GM12874 (cell line): ENCODE data around the gene OXA1L.

Experiments used
- TF ChIP-seq, protein P1 (sequence below): IDR thresholded peaks from 2 replicates; pipeline ENCODE4 v1.5.1; 2011; ENCODE audit warnings: low read depth, mild to moderate bottlenecking, control low read depth, low read length, moderate library complexity; ENCODE audit not compliant: insufficient read depth

The OXA1L gene

DNA sequence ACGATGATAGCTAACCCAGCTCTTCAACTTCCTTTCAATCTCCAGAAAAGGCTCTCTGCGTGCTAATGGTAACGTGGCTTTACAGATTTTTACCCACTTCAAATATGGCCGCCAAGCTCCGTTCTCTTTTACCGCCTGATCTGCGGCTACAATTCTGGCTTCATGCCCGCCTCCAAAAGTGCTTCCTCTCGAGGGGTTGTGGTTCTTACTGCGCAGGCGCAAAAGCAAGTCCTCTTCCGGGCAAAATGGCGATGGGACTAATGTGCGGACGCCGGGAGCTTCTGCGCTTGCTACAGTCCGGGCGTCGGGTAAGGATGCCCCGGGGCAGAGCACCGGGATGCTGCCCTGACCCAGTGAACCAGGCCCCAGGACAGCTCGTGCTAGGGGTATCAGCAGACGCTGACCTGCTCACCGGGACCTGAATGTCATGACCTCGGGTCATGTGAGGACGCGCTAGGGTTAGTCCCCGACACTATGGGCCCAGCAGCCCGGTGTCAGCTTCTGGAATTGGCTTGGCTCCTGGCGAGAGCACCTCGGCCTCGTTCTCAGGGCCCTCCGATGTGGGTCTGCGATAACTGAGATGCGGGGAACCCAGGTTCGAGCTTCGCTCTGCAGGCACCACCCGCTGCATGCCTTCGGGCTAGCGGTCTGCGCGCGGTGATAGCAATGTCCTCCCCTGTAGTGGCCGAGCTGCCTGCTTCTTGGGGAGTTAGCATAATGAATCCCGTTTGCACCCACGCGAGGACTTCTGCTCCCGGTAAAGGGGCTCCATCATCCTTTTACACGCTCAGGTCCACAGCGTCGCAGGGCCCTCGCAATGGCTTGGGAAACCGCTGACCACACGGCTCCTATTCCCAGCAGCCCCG lies at the start of gene OXA1L:
Gene OXA1L (plus strand): TSS at position 232 of the 866 bp plus-strand sequence. CDS start 14 bp downstream, at position 246.
- TF ChIP-seq, protein P1, sequence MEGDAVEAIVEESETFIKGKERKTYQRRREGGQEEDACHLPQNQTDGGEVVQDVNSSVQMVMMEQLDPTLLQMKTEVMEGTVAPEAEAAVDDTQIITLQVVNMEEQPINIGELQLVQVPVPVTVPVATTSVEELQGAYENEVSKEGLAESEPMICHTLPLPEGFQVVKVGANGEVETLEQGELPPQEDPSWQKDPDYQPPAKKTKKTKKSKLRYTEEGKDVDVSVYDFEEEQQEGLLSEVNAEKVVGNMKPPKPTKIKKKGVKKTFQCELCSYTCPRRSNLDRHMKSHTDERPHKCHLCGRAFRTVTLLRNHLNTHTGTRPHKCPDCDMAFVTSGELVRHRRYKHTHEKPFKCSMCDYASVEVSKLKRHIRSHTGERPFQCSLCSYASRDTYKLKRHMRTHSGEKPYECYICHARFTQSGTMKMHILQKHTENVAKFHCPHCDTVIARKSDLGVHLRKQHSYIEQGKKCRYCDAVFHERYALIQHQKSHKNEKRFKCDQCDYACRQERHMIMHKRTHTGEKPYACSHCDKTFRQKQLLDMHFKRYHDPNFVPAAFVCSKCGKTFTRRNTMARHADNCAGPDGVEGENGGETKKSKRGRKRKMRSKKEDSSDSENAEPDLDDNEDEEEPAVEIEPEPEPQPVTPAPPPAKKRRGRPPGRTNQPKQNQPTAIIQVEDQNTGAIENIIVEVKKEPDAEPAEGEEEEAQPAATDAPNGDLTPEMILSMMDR, result no peak

DNA sequence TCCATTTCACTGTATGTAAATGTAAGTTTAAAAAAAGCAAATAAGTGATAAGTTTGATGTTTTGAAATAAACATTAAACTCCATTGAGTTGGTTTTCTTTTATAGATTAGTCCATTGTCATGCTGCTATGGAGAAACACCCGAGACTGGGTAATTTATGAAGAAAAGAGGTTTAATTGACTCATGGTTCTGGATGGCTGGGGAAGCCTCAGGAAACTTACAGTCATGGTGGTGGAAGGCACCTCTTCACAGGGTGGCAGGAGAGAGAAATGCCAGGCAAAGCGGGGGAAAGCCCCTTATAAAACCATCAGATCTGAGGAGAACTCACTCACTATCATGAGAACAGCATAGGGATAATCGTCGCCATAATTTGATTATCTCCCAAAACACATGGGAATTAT lies 48.4 kb upstream of the OXA1L start:
- TF ChIP-seq, protein P1, result no peak

DNA sequence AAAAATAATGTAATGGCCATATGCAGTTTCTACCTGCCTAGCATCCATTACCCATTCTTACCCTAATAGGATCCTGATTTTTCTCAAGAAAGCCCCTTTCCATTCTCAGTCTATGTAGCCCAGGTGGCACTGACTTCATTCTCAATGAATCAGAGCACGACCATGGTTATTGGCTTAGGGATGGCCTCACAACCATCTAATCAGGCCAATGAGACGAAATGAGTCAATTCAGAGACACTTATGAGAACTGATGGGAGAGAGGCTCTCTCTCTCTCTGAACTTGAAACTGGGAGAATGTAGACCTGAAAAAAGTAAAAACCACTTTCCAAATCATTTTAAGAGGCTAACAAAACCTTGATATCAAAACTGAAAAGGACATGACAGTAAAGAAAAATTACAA lies 45.3 kb upstream of the OXA1L start:
- TF ChIP-seq, protein P1, result no peak

DNA sequence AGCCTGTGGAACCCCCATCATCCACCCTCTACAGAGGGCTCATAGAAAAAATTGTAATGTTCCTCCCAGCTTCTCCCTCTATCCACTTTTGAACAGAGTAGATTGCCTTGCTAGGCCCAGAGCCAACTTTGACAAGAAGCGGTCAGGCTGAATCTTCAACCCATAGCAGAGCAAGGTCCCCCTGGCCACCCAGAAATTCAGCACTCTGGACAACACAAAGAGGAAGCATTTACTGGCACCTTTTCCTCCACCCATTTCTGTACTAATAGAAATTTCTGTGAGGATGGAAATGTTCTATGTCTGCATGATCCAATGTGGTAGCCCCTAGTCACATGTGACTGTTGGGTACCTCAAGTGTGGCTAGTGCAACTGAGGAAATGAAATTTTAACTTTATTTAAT lies 42.7 kb upstream of the OXA1L start:
- TF ChIP-seq, protein P1, result no peak

DNA sequence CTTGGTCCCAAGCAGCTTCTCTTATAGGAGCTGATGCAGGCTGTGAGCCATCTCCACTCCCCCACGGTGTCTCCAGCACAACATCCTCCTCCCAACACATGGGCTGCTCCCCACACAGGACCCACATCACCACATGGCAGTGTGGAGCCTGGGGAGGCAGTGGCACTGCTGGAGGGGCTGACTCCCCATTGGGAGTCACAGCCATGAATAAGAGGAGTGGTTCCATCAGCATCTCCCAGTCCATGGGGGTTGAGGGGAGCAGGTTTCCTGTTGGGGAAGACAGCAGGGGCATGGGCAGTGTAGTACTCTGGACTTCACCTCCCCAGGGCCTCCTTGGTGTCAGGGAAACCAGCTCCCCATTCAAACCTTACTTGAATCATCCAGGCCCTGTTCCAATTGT lies 40.5 kb upstream of the OXA1L start:
- TF ChIP-seq, protein P1, result no peak

DNA sequence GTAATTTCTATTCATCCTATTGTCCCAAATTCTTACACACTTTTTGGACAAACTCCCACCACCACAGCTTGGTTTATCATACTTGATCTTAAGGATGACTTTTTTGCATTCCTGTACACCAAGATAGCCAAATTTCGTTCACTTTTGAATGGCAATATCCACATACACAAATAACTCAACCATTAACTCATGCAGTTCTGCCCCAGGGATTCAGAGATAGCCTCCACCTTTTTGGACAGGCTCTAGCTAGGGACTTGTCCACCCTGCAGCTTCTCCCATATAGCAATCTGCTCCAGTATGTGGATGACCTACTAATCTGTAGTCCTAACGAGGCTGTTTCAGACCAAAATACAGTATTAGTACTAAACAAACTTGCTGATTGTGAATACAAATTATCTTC lies 32.7 kb upstream of the OXA1L start:
- TF ChIP-seq, protein P1, result no peak

DNA sequence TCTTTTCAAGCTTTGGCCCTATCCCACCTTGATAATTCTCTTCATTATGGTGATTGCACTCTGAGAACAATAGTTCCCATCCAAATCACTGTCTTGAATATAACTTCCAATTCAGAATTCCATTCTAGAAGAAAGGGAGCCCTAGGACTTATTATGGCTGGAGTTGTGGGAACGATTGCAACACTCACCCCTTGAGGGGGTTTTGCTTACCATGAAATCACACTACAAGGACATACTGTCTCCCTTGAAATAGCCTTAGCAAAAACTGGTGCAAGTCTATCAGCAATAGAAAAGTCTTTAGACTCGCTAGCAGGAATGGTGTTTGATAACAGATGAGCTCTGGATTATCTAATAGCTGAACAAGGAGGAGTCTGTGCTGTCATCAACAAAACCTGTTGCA lies 31.4 kb upstream of the OXA1L start:
- TF ChIP-seq, protein P1, result no peak
